CD4-positive, alpha-beta T cell treated with Interleukin-1 beta for 1 hour (primary cell): ENCODE measurements around the gene CNTN3.

ENCODE experiments used
- DNase-seq, 2 donors: peaks; one replicate each; pipeline ENCODE4 v3.0.0-alpha.2; 2020 to 2022

Gene CNTN3

DNA sequence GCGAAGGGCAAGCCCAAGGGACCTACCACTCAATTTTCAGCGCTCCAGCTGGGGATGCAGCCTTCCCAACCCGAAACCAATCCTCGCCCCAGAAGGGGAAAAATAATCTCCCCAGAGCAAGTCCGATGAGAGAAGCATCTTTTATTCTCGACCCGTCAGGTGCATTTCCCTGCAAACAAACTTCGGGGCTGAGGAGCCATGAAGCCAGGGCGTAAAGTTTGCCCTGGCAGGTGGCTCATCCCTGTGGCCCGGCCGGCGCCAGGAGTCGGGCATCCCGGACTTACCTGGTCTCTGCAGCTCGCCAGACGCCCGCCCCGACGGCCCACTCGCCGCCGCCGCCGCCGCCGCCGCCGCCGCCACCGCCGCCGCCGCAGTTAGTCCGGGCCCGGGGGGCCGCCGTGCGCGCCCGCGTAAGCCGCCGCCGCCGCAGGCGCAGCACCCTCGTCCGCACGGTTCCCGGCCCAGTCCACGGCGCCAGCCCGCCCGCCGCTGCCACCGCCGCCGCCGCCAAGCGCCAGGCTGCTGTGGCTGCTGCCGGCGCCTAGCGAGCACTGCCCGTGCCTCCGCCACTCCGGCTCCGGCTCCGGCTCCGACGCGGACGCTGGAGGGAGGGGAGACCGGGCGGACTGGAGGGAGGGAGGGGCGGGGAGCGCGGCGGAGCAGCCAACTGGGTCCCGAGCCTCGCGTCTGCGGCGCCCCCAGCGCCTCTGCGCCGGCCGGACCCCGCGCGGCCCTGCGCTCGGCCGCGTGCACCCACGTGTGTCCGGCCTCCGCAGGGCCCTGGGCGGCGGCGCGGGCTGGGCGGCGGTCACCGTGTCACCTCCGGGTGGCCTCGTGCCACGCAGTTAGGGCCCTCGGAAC is at the start of gene CNTN3:
TSS of gene CNTN3 (minus strand) at position 553 of the 861 bp plus-strand sequence. CDS start 93,547 bp downstream, outside the sequence.
- no peak for DNase-seq

DNA sequence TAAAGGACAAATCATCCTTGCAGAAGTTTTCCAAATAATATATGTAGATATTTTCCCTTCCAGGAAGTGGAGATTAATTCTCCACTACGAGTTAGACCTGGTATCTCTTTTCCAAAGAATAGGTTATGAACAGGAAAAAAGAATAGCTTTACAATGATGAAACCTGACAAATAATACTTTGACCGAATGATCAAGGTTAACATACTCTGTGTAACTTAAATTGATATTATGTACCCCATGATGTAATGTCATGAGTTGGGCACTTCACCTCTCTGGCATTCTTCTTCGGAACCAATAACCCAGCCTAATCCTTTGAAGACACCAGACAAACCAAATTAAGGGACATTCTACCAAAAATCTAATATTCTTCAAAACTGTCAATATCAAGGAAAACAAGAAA is 48.7 kb upstream of the CNTN3 start:
- no peak for DNase-seq

- DNase-seq, result no peak
Observed at GRCh38 chr3:74661672-74662071, 47.2 kb upstream of the CNTN3 start.

DNA sequence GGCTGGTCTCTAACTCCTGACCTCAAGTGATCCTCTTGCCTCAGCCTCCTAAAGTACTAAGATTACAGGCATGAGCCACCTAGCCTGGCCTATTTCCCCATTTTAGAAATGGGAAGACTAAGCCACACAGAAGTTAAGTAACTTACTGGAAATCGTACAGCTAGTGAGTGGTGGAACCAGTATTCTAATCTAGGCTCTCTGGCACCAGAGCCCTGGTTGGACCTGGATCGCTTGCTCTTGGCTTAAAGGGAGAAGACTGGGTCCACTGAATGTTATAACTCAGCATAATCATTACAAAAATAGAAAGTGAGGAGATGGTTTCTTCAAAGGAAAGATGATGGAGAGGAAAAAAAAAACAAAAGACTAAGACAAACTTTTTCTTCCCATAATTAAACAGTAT is 37.4 kb upstream of the CNTN3 start:
- no peak for DNase-seq

DNA sequence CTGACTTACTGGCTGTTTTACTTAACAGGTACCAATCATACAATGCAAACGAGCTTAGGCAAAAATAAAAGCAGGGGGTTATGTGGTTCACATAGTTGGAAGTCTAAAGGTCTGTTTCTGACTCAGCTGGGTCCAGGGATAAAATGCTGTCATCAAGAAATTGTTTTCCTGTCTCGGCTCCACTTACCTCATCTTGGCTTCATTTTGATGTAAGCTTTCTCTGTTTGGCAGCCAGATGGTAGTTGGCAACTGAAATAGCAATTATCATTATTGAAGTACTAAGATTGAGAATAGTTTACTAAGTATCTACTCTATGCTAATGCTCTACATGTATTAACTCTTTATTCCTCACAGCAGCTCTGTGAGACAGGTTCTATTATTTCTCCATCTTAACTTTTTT is 36.8 kb upstream of the CNTN3 start:
- DNase-seq, result no peak

- no peak for DNase-seq
Observed at GRCh38 chr3:74648107-74648506, 33.6 kb upstream of the CNTN3 start.

GRCh38 chr3:74646094-74646493 is 31.6 kb upstream of the CNTN3 start:
- no peak for DNase-seq

DNA sequence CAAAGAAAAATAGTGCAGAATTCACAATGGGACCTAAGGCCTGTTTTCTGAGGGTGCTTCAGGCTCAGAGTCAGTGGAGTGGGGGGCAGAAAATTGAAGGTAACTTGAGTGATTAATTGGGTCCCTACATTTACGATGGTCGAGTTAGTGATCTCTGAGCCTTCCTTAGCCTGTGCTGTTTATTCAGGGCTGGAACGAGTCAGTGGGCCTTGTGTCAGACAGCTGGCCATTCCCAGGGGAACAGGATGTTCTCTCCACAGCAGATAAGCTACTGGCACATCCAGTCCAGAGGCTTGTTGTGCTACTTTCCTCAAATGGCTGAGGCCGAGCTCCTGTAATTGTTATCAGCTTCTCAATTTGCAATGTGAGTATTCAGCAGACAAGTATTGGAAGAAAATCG is 29.2 kb upstream of the CNTN3 start:
- DNase-seq, result no peak

GRCh38 chr3:74642876-74643275 is 28.4 kb upstream of the CNTN3 start:
- DNase-seq, result no peak

GRCh38 chr3:74640211-74640610 is 25.8 kb upstream of the CNTN3 start:
- DNase-seq, result no peak

DNA sequence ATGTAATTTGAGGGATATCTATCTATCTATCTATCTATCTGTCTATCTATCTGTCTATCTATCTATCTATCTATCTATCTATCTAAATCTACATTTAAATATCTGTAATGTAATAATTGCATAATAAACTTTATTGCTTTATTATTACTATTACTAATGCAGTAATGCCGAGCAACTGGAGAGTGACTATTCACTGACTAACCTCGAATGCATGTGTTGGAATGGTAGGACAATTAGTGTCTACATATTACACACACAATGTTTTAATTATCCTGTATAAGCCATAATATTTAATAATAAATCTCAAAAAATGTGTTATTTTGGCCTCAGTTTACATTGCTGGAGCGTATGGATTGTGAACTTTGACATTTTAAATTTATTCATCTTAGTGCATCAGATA is 25.2 kb upstream of the CNTN3 start:
- no peak for DNase-seq

DNA sequence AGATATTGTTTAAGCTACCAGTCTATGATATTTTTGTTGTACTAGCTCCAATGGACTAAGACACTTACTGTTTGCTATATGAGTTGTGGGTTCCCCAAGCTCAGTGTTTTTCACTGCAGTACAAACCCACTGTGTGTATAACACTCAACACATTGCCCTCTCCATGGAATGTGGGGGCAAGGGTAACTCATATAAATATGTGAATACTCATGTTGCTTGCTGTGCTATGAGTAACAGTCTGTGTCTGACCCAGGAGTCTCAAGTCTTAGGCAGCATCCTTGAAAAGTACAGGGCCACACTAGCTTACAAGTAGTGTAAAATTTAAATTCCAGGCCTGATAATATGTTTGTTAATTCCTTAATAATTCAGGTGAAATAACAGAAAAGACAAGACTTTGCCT is 22.5 kb upstream of the CNTN3 start:
- no peak for DNase-seq

GRCh38 chr3:74633021-74633420 is 18.6 kb upstream of the CNTN3 start:
- DNase-seq, result no peak

DNA sequence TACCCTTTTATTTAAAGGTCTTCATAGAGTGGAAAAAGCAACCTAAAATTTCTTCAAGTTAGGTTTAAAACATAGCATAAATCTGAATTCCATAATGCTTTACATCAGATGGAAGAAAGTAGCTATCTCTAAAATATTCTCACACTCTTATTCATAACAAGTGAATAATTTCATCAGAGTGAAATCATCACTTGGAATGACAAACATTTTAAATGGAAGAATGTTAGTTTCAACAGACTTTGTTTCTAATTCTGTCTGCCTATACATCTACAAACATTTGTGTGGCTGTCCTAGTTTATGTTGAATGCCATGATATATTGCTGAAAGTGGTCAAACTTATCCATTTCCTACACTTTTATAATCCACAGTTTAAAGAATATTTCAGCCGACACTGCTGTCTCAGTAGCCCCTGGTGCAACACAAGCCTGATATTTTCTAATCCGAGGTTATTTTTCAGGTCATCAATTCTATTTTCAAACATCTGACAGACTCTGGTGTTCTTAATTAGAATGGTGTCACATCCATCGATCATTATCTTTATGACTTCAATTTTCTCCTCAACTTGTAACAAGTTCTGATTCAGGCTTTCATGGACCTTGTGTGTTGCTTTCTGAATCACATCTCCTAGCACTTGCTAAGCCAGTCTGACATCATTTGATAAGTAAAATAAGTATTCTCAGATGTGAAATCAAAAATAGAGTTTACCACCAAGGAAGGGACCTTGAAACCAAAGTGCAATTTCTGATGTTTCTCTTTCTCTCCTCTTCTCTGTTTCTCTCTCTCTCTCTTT is 17.1 kb upstream of the CNTN3 start:
- no peak for DNase-seq

DNA sequence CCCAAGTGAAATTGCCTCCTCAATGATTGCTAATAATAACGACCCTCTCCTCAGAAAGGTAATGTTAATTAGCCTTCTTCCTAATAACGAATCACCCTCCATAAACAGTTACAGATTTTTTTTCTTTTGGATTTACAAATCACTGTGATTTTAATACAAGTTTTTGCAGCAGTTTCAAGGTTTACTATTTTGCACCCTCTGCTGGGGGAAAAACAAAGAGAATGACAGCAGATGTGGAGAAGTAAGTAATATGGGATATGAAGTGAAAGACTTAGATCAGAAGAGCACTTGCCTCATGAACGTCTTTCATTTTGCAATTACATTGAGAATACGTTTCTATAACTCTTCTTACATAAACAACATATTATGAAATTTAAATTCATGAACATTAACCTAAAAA is 16.1 kb upstream of the CNTN3 start:
- no peak for DNase-seq

- DNase-seq, result no peak
Observed at GRCh38 chr3:74626011-74626410, 11.6 kb upstream of the CNTN3 start.

DNA sequence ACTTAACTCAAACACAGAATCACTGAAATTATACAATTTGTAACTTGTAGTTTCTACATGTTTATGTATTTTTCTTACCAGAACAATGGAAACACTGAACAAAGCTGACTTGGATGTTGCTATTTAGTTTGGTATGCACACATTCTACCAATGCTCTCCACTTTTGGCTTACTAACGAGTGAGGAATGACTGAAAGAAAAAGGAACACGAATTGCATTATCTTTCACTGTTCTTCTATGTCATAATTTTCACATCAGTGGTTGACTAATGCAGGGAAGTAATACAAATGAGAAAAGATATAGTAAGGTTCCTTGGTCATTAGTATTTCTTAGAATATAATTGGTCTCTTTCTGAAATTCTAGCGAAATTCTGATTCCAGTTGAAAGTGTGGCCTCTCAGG is 9.8 kb upstream of the CNTN3 start:
- DNase-seq, result no peak

GRCh38 chr3:74623261-74623836 is 8.9 kb upstream of the CNTN3 start:
- no peak for DNase-seq

DNA sequence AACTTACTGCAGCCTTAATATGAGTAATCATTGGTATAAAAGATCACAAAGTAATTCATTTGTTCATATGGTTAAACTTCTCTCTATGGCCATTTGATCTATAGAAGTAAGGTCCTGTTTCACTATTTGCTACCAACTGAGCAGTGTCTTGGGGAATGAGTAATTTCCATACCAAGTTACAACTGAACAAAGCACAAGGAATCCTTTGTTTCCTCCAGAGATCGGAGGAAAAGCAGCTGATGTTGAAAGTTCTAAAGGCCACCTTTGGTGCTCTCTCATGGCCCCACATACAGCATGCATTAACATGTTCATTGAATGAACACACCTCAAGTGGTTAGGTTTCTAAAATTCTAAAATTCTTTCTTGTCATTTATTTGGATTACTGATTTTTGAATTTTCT is 7.1 kb upstream of the CNTN3 start:
- DNase-seq, result no peak

- no peak for DNase-seq
Observed at GRCh38 chr3:74617776-74618175, 3.3 kb upstream of the CNTN3 start.

GRCh38 chr3:74613521-74614106 is 845 bp downstream of the CNTN3 start:
- no peak for DNase-seq

GRCh38 chr3:74613060-74613459 is 1.4 kb downstream of the CNTN3 start:
- no peak for DNase-seq

DNA sequence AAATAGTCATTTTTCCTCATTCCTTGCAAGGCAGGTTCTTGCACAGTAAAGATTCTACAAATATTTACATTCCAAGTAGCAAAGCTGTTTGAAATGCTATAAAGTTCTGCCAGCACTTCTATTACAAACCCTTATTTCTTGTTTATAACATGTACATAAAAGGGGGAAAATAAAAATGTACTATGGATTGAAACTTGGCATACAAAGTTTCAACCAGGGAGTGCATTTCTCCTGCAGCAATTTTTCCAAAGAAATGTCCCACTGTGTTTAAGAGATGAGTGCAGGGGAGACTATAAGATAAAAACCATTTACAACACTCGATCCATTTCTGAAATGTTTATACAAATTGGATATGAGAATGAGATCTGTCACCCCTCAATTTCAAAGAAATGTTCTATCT is 3.3 kb downstream of the CNTN3 start:
- DNase-seq, result no peak

DNA sequence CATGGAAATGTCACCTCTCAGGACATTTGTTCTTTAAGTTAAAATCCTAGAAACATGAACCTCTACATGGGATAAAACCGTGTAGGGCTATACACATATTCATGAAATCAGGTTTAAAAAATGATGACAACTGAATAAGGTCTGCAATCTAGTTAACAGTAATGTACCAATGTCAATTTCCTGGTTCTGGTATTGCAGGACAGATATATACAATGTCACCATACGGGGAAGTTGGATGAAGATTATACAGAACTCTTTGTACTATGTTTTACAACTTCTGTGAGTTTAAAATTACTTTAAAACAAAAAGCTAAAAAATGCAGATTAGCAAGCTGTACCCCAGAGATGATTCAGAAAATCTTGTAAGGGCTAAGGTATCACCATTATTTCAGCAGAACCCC is 6.7 kb downstream of the CNTN3 start:
- DNase-seq, result no peak
